Caco-2 (cell line): Measurements from ENCODE around the gene RAB5A. TPM values are rescaled to one million over a fixed set of nuclear protein-coding genes. Genes with fewer than 3 reads are reported as not detected.

Experiments used
- BruUV-seq: library from RNA; stranded (reverse); fragments of 400-500 nt; replicated peaks from 2 replicates; lab custom pipeline; 2021; lab: Mats Ljungman, UMichigan
- CTCF ChIA-PET: fragments of 300-600 bp; sonication (Branson Sonifier 250); formaldehyde crosslinking; loops from one replicate; lab custom pipeline; 2022; ENCODE audit warnings: antibody characterized with exemption; lab: Charles Lee
- POLR2A ChIA-PET: fragments of 300-600 bp; sonication (Branson Sonifier 250); formaldehyde crosslinking; loops from one replicate; lab custom pipeline; 2022; ENCODE audit warnings: antibody characterized with exemption; lab: Charles Lee
- DNase-seq, 2 experiments: peaks; one replicate each; pipeline versions ENCODE4 v3.0.0 to v3.0.0-alpha.2; 2020 to 2022
- H3K27me3 ChIP-seq: replicated peaks from 2 replicates; pipeline ENCODE4 v1.6.0; 2011; ENCODE audit warnings: low read length; ENCODE audit not compliant: control insufficient read depth, insufficient read depth
- H3K36me3 ChIP-seq: 2 replicates; pipeline ENCODE4 v1.5.1; 2011; ENCODE audit warnings: low read length; ENCODE audit not compliant: control insufficient read depth, insufficient read depth
- H3K4me1 ChIP-seq: fragments of 250-450 bp; sonication (Bioruptor Pico); 2 replicates; pipeline ENCODE4 v1.5.1; 2020; ENCODE audit warnings: mild to moderate bottlenecking
- H3K4me3 ChIP-seq: 2 replicates; pipeline ENCODE4 v1.5.1; 2011; ENCODE audit warnings: low read depth, mild to moderate bottlenecking, control low read depth, low read length
- H3K9me3 ChIP-seq: fragments of 250-450 bp; sonication (Bioruptor Pico); 2 replicates; pipeline ENCODE4 v1.5.1; 2020; ENCODE audit warnings: mild to moderate bottlenecking, moderate library complexity
- H3K27ac Mint-ChIP-seq: one replicate; pipeline ENCODE4 v1.8.0; 2022; ENCODE audit warnings: mixed read lengths; ENCODE audit not compliant: unreplicated experiment
- H3K27me3 Mint-ChIP-seq: one replicate; pipeline ENCODE4 v1.8.0; 2022; ENCODE audit warnings: mixed read lengths; ENCODE audit not compliant: insufficient read depth, unreplicated experiment
- H3K36me3 Mint-ChIP-seq: one replicate; pipeline ENCODE4 v1.8.0; 2022; ENCODE audit warnings: mild to moderate bottlenecking, mixed read lengths; ENCODE audit not compliant: insufficient read depth, unreplicated experiment
- H3K4me1 Mint-ChIP-seq: one replicate; pipeline ENCODE4 v1.8.0; 2022; ENCODE audit warnings: low read depth, mixed read lengths; ENCODE audit not compliant: unreplicated experiment
- H3K4me3 Mint-ChIP-seq: one replicate; pipeline ENCODE4 v1.8.0; 2022; ENCODE audit warnings: mild to moderate bottlenecking, moderate library complexity, mixed read lengths; ENCODE audit not compliant: unreplicated experiment
- H3K9me3 Mint-ChIP-seq: one replicate; pipeline ENCODE4 v1.8.0; 2022; ENCODE audit warnings: mixed read lengths; ENCODE audit not compliant: unreplicated experiment
- intact Hi-C: fragments of 100-400 bp; cut with micrococcal nuclease; formaldehyde crosslinking; loops from one replicate; pipeline ENCODE4 v1.10.0; 2022; ENCODE audit not compliant: unreplicated experiment
- total RNA-seq: library from RNA; stranded (reverse); gene quantifications from 2 replicates; pipeline ENCODE4 v1.2.3, GENCODE V29; 2022
- TF ChIP-seq, protein P1 (sequence below), 2 experiments: fragments of 200-600 bp in 1 of 2; IDR thresholded peaks; 1 replicate in 1 of 2; 2 replicates in 1 of 2; pipeline versions ENCODE4 v1.5.1 to v1.8.0; 2011 to 2022; ENCODE audit warnings: antibody characterized with exemption in 1 of 2, control low read depth in 1 of 2, inconsistent platforms in 1 of 2, low read depth in 1 of 2, low read length in 1 of 2, mild to moderate bottlenecking in 1 of 2, moderate library complexity in 1 of 2; ENCODE audit not compliant: insufficient read depth in 1 of 2, severe bottlenecking in 1 of 2, unreplicated experiment in 1 of 2

The RAB5A gene
- total RNA-seq, 1 experiment from 2014 or later = 69.5 TPM

DNA sequence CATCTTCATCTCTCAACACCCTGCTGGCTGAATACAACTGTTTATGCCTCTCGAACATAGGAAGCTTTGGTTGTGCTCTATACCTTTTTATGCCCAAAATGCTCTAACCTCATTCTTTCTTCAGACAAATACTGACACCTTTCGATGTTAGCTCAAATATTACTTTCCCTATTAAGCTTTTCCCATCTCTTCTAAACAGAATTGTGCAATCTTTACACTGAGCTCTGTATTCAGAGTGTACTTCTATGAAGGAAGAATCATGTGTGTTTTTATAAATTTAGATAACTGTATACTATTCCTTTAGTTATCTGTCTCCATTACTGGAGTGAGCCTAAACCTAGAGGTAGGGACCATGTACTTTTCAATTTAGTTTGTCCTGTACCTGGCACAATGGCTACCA is 14.5 kb upstream of the RAB5A start:
- BruUV-seq = no TSS peak
- Mint-ChIP-seq H3K27ac (no peak overlapping the region), H3K27me3 (no peaks in the 10 kb centered on the region), H3K36me3 (no peaks in the 10 kb centered on the region), H3K9me3 (peaks cover 9% of the 10 kb centered on the region), H3K4me3 (no peak overlapping the region), H3K4me1 (peaks cover 18% of the 10 kb centered on the region)
- DNase-seq = no peak
- intact Hi-C loops = no loop called here
- no peaks in the 10 kb centered on the region for H3K27me3 ChIP-seq
- ChIA-PET CTCF (no interaction called here), POLR2A (no interaction called here)
- TF ChIP-seq, protein P1, sequence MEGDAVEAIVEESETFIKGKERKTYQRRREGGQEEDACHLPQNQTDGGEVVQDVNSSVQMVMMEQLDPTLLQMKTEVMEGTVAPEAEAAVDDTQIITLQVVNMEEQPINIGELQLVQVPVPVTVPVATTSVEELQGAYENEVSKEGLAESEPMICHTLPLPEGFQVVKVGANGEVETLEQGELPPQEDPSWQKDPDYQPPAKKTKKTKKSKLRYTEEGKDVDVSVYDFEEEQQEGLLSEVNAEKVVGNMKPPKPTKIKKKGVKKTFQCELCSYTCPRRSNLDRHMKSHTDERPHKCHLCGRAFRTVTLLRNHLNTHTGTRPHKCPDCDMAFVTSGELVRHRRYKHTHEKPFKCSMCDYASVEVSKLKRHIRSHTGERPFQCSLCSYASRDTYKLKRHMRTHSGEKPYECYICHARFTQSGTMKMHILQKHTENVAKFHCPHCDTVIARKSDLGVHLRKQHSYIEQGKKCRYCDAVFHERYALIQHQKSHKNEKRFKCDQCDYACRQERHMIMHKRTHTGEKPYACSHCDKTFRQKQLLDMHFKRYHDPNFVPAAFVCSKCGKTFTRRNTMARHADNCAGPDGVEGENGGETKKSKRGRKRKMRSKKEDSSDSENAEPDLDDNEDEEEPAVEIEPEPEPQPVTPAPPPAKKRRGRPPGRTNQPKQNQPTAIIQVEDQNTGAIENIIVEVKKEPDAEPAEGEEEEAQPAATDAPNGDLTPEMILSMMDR (IDR thresholded peaks at IDR 0.05; ENCODE audit: insufficient read depth in 1 of 2, low read depth in 1 of 2, low read length in 1 of 2, severe bottlenecking in 1 of 2, unreplicated experiment in 1 of 2) = no peak
- no peaks in the 10 kb centered on the region for H3K4me1 ChIP-seq
- no peak overlapping the region for H3K4me3 ChIP-seq
- no peaks in the 10 kb centered on the region for H3K36me3 ChIP-seq
- H3K9me3 ChIP-seq = no peaks in the 10 kb centered on the region

DNA sequence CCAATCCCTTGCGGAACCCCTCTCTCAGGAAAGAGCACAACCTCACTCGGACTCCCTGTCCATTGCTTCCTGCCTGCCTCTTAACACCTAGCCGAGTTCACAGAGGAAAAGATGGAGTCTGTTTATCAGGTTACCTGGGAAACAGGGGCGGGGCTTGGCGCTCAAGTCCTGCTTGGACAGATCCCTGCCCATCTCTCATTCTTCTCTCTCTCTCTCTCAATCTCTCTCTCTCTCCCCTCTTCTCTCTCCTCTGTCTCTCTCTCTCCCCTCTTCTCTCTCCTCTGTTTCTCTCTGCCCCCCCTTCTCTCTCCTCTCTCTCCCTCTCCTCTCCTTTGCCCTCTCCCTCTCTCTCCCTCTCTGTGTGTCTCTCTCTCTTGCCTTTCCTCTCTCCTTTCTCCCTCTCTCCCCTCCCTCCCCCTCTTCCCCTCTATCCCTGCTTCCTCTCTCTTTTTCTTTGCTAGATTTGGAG is 12.8 kb upstream of the RAB5A start, which contains the start of gene EFHB:
TSS of gene EFHB (minus strand) at position 120 of the 469 bp plus-strand sequence. CDS start 199 bp downstream, outside the sequence.
- peak within 1 kb of the TSS; percentile 73 for H3K27ac Mint-ChIP-seq

DNA sequence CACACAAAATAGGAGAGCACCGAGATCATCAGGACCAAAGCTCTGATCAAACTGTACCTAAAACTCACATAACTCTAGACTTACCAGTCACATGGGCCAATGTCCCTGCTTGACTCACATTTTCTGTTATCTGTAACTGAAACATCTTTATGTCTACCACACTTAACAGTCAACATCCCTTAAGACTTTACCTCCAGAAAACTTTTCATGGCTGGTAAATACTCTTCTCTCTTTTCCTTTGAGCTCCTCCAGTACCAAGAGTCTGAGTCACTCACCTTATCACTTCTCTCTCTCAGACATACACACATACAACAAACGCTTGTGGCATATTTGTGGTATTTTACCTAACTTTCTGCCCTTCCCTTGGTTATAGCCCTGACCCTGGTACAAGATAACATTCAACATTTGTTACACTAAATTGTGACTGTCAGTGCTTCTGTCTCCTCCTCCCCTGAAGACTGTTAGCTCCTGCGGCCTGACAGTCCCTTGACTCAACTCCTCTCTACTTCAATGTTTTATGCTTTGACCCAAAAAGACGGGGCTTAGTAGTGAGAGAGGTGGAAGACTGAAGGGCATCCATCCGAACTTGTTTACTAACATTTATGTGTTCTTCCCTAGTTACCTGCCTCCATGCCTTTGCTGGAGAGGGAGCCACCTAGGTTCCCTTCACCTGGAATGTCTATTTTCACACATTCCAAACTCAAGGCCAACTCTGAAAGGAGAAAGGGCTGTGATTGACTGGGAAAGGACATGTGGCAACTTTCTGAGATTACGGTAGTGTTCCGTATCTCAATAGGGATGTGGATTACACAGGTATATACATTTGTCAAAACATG is 9.2 kb upstream of the RAB5A start:
- ChIA-PET POLR2A (interaction anchor here (0.8 kb wide), 1 partner anchor 103 kb away, joined by 3 read pairs; the partner anchor contains the start of gene KAT2B), CTCF (no interaction called here)
- peaks cover 12% of the 10 kb centered on the region for H3K4me1 ChIP-seq
- no TSS peak for BruUV-seq
- no peaks in the 10 kb centered on the region for H3K27me3 ChIP-seq
- TF ChIP-seq, protein P1 (IDR thresholded peaks at IDR 0.05; ENCODE audit: insufficient read depth in 1 of 2, low read depth in 1 of 2, low read length in 1 of 2, severe bottlenecking in 1 of 2, unreplicated experiment in 1 of 2) = no peak
- Mint-ChIP-seq H3K9me3 (peaks cover 9% of the 10 kb centered on the region), H3K36me3 (peaks cover 6% of the 10 kb centered on the region), H3K4me3 (no peak overlapping the region), H3K27ac (peak overlapping the region; percentile 43), H3K27me3 (no peaks in the 10 kb centered on the region), H3K4me1 (peaks cover 22% of the 10 kb centered on the region)
- intact Hi-C loops = loop anchor here (1.0 to 2.0 kb wide), 2 partner anchors 8 to 39 kb away; no protein-coding TSS in a partner anchor
- no peak overlapping the region for H3K4me3 ChIP-seq
- no peaks in the 10 kb centered on the region for H3K9me3 ChIP-seq
- DNase-seq = peak in 1 of 2 experiments; percentile 41
- H3K36me3 ChIP-seq = no peaks in the 10 kb centered on the region

More for the DNA sequence above, 12.8 kb upstream of the RAB5A start, which contains the start of gene EFHB:
- TF ChIP-seq, protein P1 (IDR thresholded peaks at IDR 0.05; ENCODE audit: insufficient read depth in 1 of 2, low read depth in 1 of 2, low read length in 1 of 2, severe bottlenecking in 1 of 2, unreplicated experiment in 1 of 2) = no peak
- no peaks in the 10 kb centered on the region for H3K27me3 ChIP-seq
- intact Hi-C loops = no loop called here
- Mint-ChIP-seq H3K27me3 (no peaks in the 10 kb centered on the region), H3K4me3 (peak within 1 kb of the TSS; percentile 2), H3K9me3 (peaks cover 9% of the 10 kb centered on the region), H3K36me3 (no peaks in the 10 kb centered on the region), H3K4me1 (peaks cover 30% of the 10 kb centered on the region)
- no peaks in the 10 kb centered on the region for H3K9me3 ChIP-seq
- H3K4me3 ChIP-seq = no peak within 1 kb of the TSS
- H3K4me1 ChIP-seq = peaks cover 12% of the 10 kb centered on the region
- BruUV-seq = no TSS peak
- H3K36me3 ChIP-seq = no peaks in the 10 kb centered on the region
- peak; percentile 47 to 62 for DNase-seq
- POLR2A ChIA-PET = no interaction called here
- CTCF ChIA-PET = no interaction called here
